NCI-H1694 treated with DMSO at 0.1 percent for 48 hours (cell line): ENCODE results near the gene TRIM41.
"Not testable (repeated sequence)": the region's sequence is repeated elsewhere in the genome, so short reads cannot be mapped to it uniquely, and the experiment has no call there.

Experiments
- DNase-seq: peaks from one replicate; lab custom pipeline; 2025; lab: John Stamatoyannopoulos, UW

TRIM41 gene

DNA sequence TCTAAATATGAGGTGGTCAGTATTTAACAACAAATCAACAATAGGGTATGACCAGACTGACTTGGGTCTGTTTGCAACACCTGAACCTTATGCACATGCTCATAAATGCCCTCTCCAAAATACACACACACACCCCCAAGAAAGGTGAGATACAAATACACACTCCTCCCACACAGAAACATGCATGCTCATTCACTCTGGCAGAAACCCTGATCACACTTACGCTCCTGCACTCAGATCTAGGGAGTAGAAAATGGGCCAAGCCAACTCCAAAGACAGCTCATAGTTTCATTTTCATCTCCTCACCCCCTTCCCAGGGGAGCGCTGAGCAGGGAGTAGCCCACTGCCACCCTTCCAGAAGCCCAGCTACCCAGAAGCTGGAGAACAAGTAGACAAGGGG lies 29.4 kb upstream of the TRIM41 start:
- no peak for DNase-seq

DNA sequence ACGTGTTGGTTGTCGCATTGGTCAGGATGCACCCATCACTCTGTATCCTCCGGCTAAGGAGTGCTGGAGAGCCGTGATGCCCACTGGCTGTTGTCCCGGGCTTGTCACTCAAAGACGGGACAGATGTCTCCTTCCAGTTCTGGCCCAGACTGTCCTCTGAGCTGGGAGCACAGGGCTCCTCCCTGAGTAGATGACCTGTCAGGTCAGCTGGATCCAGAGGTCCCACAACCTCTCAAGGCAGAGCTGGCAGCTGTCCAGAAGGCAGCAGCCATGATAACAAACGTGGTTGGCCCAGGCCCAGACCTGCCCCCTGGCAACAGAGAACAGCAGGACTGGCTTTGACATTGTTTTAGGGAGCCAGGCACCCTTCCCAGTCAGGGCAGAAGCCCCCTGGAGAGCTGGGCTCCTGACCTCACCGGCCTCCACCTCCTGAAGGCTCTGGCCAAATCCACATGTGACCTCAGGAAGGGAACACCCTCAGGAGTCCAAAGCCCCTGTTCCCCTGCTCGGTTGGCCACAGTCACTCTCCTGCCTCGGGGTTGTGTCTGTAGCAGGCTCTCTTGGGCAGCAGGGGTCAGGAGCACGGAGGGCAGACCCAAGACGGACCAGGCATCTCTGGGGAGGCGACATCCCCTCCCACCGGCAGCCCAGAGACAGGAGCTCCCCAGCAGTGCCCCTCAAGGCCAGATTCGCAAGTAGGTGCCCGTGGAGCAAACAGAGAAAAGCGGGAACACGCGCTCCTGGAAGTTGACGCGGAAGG lies 28.4 kb upstream of the TRIM41 start:
- no peak for DNase-seq

DNA sequence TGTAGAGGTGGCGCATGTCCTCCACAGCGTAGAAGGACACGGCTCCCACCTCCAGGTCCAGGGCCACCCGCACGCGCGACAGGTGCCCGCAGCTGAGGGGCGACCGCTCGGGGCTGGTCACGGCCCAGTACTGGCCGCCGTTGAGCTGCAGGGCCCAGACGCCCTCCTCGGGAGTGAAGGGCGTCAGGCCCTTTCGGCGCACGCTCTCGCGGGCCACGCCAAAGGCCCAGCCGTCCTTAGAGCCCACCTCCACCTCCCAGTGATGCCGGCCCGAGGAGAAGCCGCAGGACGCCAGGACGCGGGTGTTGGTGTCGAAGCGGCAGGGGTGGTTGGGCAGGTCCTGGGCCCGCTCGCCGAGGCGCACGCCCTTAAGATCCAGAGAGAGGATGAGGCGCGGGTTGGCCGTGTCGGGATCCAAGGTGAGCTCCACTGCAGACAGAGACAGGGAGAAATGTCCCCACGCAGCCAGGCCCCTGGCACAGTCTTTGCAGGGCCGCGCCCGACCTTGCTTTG lies 27.8 kb upstream of the TRIM41 start:
- no peak for DNase-seq

DNA sequence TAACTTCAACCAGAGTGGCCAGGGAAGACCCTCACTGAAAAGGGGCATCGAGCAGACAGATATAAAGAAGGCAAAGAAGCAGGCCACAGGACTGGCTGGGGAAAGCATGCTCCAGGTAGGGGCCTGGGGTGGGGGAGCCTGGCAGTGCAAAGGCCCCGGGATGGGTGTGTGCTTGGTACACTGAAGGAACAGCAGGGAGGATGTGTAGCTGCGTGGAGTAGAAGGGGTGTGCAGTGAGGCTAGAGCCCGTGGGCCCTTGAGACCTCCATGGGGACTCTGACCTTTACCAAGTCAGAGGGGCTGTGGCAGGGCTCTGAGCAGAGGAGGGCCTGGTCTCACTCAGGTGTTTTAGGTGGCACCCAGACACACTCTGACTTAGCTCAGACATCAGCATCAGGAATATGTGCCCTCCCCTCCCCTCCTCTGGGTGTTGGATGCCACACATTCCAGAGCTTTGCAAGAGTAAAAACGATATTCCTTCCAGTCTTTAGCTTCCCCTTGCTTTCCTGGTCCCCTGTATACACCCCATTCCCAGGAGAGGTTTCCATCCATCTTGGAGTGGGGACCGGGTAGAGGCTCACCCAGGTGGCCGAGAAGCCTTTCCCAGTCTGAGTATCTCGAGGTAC lies 25.6 kb upstream of the TRIM41 start:
- no peak for DNase-seq

DNA sequence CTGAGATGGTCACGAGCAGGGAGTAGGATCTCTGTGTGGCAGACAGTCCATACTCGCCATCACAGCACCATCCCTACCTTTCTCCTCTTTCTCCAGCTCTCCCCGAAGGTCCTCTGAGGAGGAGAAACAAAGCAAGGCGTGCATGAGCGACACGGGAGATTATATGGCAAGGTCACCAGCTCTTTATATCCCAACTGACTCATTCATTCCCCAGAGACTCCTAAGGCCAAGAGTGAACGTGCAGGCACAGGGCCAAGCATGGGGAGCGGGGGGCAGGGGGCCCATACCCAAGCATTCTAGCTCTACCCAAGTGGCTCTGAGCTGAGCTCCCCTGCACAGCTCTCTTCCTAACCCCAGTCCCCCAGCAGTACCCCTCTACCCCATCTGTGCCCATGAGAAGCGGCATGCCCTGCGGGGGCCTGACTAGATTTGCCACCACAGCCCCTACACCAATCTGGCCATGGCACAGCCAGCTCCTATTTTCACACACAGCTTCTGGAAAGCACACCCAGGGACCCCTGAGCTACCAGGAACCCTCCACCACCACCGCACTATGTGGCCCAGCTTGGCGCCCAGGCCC lies 24.9 kb upstream of the TRIM41 start:
- no peak for DNase-seq

DNA sequence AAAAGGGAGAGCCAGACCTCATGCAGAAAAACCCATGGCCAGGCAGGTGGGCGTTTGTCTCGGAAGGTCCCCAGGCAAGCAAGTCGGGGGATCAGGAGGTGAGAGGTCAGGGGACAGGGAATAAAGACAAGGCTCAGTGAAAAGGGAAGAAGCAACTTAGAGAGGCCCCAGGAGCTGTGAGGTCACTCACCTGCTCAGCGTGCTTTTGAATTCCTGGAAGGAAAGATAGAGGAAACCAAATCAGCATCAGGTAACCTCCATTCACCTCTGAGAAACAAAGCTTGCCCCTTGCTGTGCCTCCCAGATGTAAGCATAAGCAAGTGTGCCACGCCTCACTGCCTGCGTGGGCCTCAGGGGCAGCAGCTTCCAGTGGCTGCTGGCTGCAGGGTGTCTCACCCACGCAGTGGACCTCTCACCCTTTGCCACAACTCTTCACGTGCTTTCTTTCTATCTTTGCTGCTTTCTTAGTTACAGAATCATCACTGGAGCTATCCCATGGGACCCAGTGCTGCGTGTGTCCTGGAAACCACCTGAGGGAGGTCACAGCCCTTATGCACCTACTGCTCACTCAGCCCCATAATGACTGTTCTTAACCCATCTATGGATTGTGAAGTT lies 24.1 kb upstream of the TRIM41 start:
- DNase-seq: no peak

DNA sequence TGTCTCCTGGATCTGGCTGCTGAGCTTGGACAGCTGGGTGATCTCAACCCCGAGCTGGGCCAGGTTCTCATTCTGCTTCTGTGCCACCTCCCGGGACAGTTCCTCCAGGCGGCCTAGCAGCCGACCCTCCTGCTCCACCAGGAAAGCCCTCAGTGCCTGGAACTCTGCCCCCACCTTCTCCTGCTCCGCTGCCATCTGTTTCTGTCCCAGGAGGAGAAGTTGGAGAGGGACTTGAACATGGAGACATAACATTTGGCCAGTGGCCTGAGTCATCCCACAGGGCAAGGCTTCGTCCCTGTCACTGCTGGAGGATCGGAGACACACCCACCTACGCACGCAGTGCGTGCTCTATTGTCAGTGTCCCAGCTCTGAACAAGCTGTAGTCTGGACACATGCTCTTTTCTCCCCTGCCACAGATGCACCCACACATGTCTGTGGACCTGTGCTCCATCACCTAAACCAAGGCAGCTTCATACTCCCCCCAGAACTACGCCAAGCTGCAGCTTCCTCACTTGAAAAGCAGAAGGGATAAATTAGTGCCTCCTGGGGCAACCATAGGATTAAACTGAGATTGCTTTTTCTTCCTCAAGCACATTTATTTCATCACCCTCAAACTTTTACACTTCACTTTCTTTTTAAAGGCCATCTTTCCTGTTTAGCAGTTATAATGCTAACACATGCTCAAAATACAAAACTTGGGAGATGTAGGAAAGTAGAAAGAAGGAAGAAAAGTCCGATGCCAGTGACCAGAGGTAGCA lies 23.0 kb upstream of the TRIM41 start:
- DNase-seq: no peak

DNA sequence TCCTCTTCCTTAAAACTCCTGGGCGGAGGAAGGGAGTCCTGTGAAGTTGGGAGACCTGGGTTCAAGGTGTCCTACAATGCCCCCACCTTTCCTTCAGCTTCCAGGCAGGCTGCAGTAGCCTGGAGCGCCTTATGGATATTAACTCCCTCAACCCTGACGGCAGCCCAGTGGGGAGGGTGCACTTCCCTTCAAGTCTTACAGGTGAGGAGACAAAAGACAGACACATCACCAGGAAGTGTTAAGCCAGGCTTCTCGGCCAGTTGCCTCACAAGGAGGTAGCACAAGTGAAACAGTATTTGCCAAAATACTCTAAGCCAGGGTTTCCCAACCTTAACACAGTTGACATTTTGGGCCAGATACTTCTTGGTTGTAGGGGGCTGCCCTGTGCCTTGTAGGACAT lies 22.3 kb upstream of the TRIM41 start:
- no peak for DNase-seq

DNA sequence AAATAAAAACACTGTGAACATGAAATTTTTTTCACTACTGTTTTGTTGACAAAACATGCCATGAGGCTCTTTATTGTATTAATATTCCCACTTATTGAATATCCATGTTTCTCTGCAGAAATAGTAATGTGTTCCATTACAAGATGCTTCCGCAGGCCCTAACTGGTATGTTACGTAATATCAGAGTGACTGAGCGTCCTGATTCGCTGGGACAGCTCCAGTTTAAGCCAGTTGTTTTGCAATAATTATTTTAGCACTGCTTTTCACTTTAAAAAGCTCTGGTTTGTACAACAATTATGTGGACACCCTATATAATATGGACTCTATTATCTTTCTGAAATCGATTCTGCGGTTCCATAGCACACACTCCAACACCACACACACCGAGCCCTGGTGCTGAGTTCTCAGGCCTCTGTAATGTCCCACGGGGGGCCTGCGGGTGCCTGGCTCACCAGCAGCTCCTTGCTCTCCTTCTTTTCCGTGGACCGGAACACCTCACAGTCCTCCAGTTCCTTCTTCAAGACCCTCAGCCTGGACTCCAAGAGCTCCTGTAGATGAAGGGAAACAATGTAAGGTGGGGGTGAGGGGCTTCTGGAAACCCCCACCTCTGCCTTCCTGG lies 19.9 kb upstream of the TRIM41 start:
- DNase-seq: no peak

DNA sequence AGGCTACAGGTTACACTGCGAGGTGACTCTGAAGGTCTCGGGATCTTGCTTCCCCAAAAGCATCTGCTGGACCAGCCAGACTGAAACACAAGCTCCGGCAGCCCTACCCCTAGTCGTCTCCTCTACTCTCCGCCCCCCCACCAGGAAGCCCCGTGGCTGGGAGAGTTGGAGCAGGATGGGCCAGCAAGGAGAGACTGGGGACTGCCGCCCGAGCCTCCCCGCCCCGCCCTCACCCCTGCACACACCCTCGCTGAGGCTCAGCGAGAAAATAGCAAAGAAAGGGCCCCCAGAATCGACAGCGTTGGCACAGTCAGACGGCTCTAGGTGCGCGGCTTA lies 19.3 kb upstream of the TRIM41 start:
- no peak for DNase-seq

DNA sequence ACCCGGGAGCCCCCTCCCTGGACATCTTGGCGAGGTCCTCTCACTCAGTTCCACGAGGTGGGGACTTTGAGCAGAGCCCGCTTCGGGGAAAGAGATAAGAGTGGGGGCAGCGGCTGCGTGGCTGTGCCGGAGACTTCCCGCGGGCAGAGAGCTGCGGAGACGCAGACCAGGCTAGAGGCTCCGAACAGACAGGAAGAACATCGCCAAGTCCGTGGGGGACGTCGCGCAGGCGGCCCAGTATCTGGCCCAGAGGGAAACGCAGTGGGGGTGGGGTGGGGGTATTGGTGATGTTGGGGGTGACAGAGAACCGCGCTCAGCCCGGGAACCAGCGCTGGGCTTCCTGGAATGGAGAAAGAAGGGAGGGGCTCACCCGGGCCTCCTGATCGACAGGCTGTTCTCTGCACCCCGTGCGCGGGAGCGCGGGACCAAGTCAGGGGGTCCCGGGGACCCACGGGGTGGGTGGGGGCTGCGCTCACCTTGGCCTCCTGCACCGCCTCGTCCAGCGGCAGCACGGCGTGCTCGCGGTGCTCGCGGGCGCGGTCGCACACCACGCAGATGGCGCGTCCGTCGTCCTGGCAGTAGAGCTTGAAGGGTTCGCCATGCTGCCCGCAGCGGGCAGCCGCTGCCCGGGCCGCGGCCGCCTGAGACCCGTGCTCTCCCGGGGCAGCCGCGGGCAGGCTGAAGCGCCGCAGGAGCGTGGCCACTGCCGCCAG lies 18.8 kb upstream of the TRIM41 start:
- DNase-seq: no peak

DNA sequence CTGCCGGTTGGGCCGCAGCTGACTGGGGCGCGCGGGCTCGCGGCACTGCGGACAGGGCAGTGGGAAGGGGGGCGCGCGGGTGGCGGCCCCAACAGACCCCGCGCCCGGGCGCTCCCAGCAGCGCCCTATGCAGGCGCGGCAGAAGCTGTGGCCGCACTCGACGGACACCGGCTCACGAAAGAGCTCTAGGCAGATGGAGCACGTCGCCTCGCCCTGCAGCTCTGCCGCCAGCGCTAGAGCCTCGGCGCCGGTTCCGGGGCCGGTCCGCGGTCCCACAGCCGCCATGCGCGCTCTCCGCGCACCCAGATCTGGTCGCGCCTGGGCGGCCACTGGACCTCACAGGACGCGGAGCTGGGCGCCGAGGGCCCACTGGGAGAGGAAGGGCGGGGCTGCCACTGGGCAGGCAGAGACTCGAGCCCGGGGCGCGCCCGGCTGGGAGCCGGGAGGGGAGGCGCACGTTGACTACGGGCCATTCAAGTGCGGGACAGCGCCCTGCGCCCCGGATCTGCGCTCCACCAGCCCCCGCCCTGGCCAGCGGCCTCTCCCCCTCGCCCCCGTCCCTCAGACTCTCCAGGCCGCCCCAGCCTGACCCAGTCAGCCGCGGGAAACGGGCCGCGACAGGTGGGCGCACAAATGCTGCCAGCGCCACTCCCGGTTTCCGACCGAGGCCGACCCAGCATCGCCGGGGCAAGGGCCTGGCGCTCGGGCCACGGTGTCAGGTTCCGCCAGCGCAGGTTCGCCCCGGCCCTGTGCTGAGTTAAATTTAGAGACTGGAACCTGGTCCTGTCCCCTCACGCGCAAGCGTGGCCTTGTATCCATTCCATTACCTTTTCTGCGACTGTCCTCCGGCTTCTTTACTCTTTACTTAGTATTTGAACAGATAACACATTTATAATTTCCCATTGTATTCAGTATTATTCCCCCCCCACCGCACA lies 18.0 kb upstream of the TRIM41 start, which contains the start of gene TRIM7:
Gene TRIM7 (minus strand): TSS at position 371 of the 935 bp plus-strand sequence. CDS start 86 bp downstream, at position 285.
- DNase-seq: no peak

DNA sequence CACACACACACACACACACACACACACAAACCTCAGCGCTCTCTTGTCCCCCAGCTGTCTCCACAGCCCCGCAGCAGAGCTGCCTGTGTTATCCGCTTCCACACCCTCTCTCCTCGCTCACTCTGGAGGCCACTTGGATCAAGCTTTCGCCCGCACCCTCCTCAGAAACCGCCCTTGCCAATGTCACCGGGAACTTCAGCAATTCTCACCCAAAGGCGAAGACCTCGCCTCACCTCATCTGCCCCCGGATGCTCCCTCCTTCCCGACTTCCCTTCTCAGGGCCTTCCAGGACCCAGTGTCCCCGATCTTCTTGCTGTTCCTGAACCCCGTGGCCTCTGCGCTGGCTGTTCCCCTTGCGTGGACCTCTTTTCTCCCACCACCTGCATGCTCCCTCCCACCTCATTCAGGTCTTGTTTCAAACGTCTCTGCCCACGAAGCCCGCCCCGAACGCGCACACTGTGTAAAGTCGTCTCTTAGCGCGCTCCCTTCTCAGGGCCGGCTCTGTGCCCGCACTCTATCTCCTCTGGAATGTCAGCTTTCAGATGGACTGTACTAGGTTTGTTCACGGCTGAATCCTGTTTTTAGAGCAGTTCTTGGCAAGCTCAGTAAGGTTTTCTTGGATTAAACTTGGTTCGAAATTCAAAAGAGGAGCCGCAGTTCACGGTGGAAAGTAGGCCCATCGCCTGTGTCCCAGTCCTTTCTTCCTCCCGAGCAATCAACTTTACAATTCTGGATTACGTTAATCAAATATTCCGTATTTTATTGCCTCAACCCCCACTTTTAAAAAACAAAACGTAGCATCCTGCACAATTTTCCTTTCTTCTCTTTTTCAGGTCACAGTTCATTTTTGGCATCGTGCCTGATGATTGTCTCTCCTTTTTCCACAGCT lies 17.1 kb upstream of the TRIM41 start:
- DNase-seq: no peak

DNA sequence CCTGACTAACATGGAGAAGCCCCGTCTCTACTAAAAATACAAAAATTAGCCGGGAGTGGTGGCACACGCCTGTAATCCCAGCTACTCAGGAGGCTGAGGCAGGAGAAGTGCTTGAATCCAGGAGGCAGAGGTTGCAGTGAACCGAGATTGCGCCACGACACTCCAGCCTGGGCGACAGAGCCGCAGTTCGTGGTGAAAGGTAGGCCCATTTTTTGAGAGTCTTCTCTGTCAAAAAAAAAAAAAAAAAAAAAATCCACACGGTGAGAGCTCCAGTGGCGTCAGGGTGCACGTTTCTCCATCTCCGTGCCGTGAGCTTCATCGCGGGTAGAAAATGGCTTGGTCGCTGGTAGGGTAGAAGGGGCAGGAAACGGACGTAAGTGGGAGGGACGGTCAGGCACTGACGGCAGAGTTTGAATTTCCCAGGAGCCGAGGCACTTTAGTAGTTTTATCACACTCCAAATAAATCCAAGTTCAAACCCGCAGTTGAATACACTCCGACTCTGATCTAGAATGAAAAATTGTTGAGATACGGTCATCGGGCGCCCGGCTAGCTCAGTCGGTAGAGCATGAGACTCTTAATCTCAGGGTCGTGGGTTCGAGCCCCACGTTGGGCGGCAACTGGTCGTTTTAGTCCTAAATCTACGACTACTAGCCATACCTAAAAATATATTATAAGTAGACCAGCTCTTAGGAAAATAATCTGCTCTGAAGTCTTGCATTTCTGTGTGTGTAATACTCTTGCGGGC lies 15.7 kb upstream of the TRIM41 start:
- DNase-seq: no peak

DNA sequence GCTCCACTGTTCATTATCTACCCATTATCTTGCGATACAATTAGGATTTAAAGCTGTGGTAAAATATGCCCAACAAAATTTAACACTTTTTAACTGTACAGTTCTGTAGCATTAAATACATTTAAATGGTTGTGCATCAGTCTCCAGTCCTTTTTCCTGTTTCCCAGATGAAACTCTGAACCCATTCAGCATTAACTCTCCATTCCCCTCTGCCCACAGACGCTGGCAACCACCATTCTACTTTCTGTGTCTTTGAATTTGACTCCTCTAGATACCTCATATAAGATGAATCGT lies 15.2 kb upstream of the TRIM41 start:
- no peak for DNase-seq

DNA sequence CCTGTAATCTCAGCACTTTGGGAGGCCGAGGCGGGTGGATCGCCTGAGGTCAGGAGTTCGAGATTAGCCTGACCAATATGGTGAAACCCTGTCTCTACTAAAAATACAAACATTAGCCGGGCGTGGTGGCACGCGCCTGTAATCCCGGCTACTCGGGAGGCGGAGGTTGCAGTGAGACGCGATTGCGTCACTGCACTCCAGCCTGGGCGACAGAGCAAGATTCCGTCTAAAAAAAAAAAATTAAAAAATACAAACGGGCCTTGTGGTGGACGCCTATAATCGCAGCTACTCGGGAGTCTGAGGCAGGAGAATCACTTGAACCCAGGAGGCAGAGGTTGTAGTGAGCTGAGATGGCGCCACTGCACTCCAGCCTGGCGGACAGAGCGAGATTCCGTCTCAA lies 14.1 kb upstream of the TRIM41 start:
- DNase-seq: not testable (repeated sequence)

DNA sequence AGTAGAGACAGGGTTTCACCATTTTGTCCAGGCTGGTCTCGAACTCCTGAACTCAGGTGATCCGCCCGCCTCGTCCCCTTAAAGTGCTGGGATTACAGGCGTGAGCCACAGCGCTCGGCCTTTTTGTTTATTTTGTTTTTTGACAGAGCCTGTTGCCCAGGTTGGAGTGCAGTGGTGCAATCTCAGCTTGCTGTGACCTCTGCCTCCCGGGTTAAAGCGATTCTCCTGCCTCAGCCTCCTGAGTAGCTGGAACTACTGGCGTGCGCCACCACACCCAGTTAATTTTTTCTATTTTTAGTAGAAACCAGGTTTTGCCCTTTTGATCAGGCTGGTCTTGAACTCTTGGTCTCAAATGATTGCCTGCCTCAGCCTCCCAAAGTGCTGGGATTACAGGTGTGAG lies 12.9 kb upstream of the TRIM41 start:
- not testable (repeated sequence) for DNase-seq

DNA sequence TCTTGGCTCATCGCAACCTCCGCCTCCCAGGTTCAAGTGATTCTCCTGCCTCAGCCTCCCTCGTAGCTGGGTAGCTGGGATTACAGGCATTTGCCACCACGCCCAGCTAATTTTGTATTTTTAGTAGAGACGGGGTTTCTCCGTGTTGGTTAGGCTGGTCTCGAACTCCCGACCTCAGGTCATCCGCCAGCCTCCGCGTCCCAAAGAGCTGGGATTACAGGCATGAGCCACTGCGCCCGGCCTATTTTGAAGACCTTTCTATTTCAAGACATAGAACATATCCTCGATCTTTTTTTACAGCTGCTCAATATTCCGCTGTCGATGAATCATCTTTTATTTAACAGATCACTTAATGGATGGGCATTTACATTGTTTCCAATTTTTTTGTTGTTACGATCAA lies 12.4 kb upstream of the TRIM41 start:
- DNase-seq: not testable (repeated sequence)
